ENCODE results near the gene KLHDC8A.

The KLHDC8A gene

GRCh38 chr1:205294175-205294917 lies 62.4 kb downstream of the KLHDC8A start:
- DNase-seq = no peak

DNA sequence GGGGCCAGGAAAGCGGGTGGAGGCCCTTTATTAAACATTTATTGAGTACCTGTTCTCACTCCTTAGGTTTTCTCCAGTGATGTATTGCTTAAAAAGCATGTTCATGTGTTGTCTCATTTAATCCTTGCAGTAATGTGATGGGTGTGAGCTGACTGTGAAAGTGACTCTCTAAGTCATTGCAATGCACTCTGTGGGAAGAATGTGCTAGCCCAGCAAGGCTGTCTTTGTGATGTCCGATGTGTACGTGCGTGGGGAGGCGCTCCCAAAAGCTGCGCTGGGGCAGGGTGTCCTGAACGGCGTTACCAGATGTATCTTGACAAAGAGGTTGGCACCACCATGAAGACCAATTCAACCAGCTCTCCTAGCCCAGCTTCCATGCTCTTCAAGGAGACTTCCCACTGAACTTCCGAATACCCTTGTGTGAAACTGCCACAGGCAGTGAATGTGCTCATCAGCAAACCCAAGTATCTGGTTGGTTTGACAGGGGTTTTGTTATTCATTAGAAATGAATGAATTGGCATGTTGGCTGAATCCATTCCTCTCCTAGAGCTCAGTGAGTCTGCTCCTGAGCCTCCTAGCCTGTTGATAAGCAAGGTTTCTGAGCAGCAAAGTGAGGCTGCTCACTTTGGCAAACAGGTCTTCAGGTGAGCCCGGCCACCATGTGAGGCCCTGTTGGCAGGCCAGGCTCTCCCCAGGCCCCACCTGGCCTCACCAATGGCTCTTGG lies 63.2 kb downstream of the KLHDC8A start:
- no peak for DNase-seq

DNA sequence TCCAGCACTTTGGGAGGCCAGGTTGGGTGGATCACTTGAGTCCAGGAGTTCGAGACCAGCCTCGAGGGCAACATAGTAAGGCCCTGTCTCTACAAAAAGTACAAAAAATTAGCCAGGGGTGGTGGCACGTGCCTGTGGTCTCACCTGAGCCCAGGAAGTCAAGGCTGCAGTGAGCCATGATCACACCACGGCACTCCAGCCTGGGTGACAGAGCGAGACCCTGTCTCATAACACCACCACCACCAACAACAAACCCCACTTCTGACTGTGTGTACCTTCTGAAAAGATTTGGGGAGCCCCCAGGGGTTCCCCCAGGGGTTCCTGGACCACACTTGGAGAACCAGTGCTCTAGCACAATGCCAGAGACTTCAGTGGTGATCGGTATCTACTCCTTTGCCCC lies 65.1 kb downstream of the KLHDC8A start:
- no peak for DNase-seq

DNA sequence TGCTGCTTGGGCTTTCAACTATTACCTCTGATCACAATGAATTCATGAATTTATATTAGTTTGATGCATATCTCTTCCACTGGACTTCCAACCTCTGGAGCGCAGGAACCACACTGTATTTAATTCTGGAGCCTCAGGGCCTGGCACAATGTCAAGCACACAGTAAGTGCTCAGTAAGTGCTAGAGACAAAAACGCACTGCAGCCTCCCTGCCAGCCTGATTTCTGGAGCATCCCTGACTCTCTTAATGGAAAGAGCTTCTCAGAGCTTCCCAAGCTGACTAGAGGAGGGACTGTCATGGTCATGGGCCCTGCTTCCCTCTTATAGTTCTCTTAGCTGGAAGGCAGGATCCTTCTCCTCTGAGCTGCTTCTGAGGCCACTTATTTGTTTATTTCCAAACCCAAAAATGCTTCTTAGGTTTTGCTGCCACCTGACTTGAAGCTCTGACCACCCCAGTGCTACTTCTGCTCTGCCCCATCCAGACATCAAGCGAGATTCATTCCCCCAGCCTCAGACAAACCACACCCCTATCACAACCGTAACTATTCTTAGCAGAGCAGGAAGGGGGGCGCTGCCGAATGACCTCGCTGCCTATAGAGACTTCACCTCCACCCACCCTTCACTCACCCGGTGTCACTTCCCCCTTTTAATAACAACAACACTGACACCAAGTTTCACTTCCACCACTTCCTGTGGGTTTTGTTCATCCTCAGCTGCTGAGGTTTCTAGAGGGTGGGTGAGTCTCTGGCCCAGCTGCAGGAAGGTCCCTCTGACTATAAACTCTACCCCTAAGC lies 68.8 kb downstream of the KLHDC8A start:
- DNase-seq = no peak

DNA sequence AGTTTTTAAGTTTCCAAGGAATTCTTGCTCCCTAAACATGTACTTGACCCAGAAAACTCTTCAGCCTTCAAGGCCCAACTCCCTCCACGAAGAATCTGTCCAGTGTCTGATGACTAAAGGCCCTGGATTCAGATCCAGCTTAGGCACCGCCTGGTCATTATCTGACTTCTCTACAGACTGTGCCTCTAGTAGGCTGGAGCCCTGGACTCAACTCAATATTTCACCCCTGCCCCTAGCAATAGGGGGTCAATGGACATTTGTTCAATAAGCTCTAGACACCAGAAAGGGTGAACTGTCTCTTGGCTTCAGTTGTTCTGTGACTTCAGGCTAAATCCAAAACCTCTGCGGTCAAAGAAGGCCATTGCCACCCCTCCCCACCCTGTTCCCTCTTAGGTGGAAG lies 69.6 kb downstream of the KLHDC8A start:
- no peak for DNase-seq

- no peak for DNase-seq
These were observed 70.3 kb downstream of the KLHDC8A start for GRCh38 chr1:205286335-205286950.
